ENCODE data around the gene CHST8.

CHST8 gene

GRCh38 chr19:33748231-33748630, 126.5 kb downstream of the CHST8 start:
- no peak for DNase-seq (ENCODE audit: low read depth)
- no peak for TF ChIP-seq CTCF (IDR thresholded peaks at IDR 0.05; ENCODE audit: low read depth, low read length, missing control alignments)
- no peak overlapping the region for H3K4me3 ChIP-seq (ENCODE audit: low read depth, low read length)

- TF ChIP-seq CTCF (IDR thresholded peaks at IDR 0.05; ENCODE audit: low read depth, low read length, missing control alignments), result no peak
- DNase-seq (ENCODE audit: low read depth), result no peak
- H3K4me3 ChIP-seq (ENCODE audit: low read depth, low read length), result no peak overlapping the region
These were observed 127.3 kb downstream of the CHST8 start for GRCh38 chr19:33749016-33749415.

- no peak for TF ChIP-seq CTCF (IDR thresholded peaks at IDR 0.05; ENCODE audit: low read depth, low read length, missing control alignments)
- no peak for DNase-seq (ENCODE audit: low read depth)
- no peak overlapping the region for H3K4me3 ChIP-seq (ENCODE audit: low read depth, low read length)
These were observed 127.9 kb downstream of the CHST8 start for GRCh38 chr19:33749619-33750175.

- H3K4me3 ChIP-seq (ENCODE audit: low read depth, low read length), result no peak overlapping the region
- DNase-seq (ENCODE audit: low read depth), result no peak
- no peak for TF ChIP-seq CTCF (IDR thresholded peaks at IDR 0.05; ENCODE audit: low read depth, low read length, missing control alignments)
These were observed 129.1 kb downstream of the CHST8 start for GRCh38 chr19:33750587-33751435.

- H3K4me3 ChIP-seq (ENCODE audit: low read depth, low read length), result no peak overlapping the region
- DNase-seq (ENCODE audit: low read depth), result no peak
These were observed 129.7 kb downstream of the CHST8 start for GRCh38 chr19:33751436-33751770.

GRCh38 chr19:33752018-33752800, 130.5 kb downstream of the CHST8 start:
- no peak for TF ChIP-seq CTCF (IDR thresholded peaks at IDR 0.05; ENCODE audit: low read depth, low read length, missing control alignments)
- no peak for DNase-seq (ENCODE audit: low read depth)
- no peak overlapping the region for H3K4me3 ChIP-seq (ENCODE audit: low read depth, low read length)

More at GRCh38 chr19:33751436-33751770, 129.7 kb downstream of the CHST8 start:
- TF ChIP-seq CTCF (IDR thresholded peaks at IDR 0.05; ENCODE audit: low read depth, low read length, missing control alignments), result no peak
